Activated CD4-positive, CD25-positive, alpha-beta regulatory T cell (primary cell): Measurements from ENCODE around the gene TBC1D13.
"Not testable (repeated sequence)": the region's sequence is repeated elsewhere in the genome, so short reads cannot be mapped to it uniquely, and the experiment has no call there.

Experiments
- DNase-seq, 4 experiments: peaks; one replicate each; lab custom pipeline; 2025; lab: John Stamatoyannopoulos, UW

Gene TBC1D13

DNA sequence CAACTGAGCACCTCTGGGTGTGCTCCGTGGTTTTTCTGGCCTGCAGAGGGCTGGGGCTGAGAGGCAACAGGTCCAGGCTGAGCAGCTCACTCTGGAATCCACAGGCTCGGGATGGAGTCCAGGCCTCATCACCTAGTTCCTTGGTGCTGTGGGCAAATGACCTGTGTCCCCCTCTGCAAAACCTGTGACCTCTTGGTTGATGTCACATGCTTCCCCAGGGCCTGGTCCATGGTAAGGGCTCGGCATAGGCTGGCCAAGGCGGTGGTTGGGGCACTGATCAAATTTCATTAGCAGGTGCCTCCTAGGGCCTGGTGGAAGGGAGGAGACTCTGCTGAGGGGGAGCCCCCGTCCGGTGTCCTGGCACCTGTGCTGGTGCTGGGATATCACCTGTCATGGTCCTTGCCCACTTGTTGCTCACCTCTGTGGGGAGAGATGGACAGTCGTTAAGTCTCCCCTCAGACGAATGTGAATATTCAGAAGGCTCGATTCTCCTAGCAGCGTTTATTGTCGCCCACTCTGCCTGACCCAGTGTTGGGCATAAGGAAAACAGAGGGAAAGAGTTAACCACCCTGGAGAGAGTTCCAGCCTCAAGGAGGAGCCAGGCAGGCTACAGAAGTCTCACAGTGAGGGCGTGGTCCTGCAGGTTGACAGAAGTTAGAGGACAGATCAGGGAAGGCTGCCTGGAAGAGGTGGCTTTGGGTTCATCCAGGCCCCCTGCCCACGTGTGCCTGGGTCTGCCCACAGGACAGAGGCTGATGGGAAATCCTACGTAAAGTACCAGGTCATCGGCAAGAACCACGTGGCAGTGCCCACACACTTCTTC is 34.7 kb downstream of the TBC1D13 start:
- no peak for DNase-seq

DNA sequence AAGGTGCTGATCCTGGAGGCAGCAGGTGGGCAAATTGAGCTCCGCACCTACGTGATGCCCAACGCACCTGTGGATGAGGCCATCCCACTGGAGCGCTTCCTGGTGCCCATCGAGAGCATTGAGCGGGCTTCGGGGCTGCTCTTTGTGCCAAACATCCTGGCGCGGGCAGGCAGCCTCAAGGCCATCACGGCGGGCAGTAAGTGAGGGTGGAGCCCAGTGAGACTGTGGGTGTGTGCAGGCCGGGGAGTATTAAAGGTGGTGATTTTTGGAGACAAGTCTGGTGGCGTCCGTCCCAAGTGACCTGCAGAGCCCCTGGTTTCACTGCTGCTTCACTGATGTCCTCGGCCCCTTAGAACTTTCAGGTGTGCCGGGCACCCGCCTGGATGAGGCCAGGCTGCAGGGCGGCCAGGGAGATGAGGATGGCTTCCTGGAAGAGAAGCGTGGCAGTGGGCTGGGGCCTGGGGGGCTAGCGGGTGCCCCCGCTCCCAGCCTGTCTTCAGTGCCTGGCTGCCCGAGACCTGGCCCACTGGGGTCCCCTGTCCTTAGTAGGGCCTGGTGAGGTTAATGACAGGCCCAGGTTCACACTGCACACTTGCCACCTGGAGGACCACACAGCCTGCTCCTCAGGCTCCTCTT is 35.5 kb downstream of the TBC1D13 start:
- no peak for DNase-seq

DNA sequence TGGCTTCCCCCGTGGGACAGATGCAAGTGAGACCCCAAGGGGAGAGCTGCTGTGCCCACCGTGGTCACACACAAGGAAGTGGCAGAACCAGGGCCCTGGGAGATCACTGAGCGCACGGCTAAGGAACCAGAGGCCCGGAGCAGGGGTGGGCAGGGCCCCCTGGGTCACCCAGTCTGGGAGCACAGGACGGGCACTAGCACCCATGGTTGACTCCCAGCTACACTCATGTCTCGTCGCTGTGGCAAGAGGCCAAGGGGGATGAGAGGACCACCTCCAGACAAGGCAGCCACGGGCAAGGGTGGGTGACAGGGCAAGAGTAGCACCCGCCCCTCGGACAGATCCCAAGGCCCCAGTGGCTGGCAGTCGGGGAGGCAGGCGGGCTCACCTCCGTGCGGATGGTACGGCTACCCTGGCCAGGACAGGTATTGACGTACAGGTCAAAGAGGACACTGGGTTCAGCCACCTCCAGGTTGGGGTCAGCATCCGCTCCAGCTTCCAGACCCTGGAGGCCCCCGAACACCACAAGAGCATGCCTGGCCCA is 36.4 kb downstream of the TBC1D13 start:
- no peak for DNase-seq

DNA sequence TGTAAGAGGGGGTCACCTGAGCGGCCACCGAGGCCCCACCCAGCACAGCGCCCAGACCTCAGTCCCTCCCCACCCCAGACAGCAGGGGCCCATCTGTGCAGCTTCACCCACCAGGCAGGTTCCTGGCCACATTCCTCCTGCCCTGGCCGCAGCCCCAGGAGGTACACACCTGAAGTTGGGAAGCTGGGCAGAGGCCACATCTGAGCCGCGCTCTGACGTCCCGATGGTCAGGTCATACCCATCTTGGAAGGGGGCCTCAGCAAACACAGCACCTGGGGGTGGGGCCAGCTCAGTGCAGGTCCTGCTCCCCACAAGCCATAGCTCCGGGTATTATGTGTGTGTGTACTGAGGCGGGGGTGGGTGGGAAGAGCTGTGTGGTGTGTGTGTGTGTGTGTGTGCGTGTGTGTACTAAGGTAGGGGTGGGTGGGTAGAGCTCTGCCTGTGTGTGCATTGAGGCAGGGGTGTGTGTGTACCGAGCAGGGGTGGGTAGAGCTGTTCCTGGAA is 36.9 kb downstream of the TBC1D13 start:
- no peak for DNase-seq

DNA sequence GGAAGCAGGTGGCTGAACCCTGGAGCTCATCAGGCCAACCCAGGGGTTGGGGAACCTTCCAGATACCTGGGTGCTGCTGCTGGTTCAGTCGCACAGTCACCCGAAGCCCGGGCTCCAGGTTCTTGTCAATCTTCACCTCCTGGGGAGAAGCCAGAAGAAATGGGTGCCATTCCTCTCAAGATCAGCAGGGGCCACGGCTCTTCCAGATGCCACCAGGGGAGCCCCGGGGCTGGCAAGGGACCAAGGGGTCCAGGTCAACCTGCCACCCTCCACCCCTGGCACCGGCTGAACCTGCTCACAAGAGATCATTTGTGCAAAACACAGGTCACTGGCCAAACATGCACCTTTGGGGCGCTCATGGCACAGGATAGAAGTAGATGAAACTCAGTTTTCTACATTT is 37.9 kb downstream of the TBC1D13 start:
- DNase-seq = no peak

DNA sequence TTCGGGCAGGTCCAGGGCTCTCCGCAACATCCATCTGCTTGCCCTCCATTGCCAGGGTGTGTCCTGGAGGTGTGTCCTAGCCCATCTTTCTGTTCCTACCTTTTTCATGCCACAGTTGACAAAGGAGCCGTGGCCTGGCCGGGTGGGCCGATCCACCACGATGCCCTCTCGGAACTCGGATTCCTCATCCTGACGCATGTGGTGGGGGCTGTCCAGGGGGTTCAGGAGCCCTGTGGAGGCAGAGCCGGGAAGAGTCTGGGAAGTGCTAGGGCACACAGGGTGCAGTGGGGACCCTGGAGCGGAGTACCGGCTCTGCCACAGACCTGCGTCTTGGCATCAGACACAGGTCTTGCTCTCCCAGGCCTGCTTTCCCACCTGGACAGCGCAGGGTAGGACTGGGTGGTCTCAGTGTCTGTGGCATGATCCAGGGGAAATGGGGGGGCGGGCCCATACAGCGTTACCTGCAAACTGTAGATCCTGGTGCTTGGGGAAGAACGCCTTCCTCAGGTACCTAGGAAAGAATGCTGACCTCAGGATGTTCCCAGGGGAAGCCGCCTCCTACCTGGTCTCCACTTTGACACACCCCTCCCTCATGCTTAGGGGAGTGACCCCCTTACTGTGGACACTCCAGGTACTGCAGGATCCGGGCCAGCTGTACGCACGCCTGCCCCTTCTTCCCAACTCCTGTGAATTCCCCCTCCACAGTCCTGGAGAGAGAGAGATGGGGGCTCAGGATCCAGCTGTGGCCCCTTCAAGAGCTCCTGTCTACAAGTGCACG is 39.1 kb downstream of the TBC1D13 start:
- DNase-seq = no peak

DNA sequence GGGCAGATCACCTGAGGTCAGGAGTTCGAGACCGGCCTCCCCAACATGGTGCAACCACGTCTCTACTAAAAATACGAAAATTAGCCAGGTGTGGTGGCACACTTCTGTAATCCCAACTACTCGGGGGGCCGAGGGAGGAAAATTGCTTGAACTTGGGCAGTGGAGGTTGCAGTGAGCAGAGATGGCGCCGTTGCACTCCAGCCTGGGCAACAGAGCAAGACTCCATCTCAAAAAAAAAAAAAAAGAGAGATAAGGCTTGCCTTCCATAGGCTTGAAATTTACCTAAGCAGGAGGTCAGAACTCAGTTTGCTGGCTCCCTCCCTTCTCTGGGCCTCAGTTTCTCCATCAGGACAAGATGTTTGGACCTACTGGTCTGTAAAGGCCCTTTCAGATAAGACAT is 41.2 kb downstream of the TBC1D13 start:
- DNase-seq = no peak

DNA sequence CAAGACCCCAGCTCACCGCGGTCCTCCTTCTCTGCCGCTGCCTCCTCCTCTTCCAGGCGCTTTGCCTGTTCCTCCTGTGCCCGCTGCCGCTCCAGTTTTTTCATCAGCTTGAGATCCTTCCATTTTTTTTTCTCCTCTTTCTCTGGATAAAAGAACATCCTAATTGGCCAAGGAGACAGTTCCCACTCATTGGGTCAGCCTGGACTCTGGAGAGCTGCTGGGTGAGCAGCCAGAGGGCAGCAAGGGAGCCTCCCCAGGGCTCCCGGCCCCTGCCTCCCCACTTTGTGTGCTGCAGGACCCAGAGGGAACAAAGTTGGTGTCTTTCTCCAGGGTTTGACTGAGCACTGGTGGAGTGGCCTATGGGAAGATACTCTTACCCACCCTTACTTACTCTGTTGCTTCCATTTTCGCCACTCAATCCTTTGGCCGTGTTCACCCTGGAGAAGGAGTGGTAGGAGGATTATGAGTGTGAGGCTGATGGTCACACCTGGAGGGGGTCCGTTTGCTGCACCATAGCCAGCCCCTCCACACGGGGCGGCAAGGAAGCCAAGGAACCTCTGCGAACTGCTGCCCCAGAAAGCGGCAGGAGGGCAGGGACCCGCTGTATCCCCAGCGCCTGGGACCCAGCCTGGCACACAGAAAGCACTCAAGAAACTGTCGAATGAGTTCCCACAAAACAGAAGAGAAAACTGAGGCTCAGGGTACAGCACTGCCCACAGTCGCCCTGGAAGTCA is 41.8 kb downstream of the TBC1D13 start:
- no peak for DNase-seq

DNA sequence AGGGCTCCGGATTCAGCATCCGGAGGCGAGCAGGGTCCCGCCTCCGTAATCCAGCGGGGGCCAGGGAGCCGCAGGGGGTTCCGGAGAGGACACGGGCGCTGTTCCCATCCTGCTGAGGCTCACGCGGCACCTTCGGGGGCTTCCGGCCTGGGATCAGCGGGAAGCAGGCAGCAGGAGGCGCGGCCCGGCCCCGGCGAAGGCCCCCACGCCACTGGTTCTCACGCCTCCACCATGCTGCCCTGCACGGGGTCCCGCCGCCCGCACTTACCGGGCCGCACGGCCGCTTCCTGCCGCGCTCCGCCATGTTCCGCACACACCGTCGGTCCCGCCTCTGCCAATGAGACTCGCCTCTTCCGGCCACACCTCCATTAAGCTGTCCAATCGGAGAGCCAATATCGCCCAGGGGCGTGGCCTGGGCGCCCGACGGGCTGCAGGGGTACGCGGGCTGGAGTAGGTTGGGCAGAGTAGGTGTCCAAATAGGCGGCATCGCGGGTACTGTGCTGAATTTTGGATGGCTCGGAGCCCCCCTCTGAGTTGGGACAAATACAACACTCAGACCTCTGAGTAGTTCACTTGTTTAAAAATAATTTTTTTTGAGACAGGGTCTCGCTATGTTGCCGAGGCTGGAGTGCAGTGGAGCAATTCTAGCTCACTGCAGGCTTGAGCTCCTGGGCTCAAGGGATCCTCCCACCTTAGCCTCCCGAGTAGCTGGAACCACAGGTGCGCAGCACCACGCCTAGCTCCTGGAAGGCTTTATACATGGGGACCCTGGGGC is 42.6 kb downstream of the TBC1D13 start, which contains the start of gene SPOUT1:
Gene SPOUT1 (minus strand): TSS at position 318 of the 775 bp plus-strand sequence. CDS start 14 bp downstream, at position 304.
- DNase-seq = peak; percentile 80 to 87 (median 85)

DNA sequence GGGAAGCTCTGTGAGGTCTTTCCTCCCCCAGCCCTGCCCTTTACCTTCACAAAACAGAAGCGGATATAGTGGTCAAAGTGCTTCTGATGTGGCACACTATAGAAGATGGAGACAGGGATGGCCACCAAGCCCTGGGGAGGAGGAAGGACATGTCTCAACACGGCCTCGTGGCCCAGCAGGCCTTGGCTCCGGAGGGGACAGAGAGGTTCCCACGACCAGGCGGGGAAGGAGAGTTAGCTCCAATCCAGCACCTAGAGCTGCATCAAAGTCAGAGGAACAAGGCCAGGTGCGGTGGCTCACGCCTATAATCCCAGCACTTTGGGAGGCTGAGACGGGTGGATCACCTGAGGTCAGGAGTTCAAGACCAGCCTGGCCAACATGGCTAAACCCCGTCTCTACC is 46.6 kb downstream of the TBC1D13 start:
- no peak for DNase-seq

DNA sequence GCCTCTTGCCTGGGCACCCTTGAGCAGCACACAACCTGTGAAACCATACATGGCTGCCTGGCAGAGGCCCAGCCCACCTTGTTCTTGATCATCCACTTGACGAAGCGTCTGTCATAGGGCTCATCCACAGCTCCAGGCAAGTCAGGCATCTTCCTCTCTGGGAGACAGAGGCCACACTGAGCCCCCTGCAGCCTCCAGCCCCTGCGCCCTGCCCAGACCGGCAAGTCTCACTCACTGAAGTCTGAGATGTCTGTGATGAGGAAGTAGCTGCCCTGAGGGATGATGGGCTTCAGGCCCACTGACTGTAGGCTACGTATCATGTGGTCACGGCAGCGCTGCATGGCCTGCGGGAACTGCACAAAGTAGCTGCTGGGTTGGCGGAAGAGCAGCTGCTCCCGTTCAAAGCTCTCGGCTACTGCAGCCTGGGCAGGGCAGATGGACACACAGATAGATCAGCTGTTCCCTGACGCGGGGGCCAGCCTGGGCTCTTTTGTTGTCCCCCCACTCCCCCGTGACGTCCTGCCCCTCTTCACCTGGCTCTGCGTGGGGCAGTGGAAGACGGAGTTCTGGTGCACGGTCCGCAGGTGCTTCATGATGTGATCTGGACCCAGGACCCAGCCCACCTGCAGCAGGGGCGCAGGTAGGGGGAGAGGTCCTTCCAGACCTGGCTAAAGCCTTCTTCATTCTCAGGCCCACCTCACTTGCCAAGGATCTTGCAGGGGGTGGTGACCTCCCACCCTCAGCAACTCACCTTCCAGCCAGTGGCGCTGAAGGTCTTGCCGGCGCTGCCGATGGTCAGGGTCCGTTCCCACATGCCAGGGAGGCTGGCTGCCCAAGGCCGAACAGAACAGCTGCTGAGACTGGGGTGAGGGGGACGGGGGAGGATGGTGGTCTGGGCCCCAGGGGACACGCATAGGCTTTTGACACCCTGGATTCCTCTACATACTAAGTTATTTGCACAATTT is 48.5 kb downstream of the TBC1D13 start:
- DNase-seq = no peak

DNA sequence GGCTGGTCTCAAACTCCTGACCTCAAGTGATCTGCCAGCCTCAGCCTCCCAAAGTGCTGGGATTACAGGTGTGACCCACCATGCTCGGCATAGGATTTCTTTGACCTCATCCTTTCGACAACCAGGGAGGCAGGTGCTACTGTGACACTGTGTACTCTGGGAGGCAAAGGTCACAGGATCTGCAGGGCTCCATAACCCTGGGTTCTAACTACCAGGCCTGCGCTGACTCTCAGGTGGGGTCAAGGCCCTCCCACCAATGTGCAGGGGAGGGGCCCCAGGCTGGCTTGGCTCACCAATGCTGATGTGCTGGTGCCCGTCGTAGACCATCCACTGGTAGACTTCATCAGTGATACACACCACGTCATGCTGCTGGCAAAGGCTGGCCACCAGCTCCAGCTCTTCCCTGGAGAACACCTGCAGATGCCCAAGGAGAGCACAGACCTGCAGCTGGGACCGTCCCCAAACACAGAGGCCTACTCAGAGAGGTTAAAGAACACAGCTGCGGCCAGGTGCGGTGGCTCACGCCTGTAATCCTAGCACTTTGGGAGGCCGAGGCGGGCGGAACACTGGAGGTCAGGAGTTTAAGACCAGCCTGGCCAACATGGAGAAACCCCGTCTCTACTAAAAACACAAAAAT is 49.6 kb downstream of the TBC1D13 start:
- no peak for DNase-seq

DNA sequence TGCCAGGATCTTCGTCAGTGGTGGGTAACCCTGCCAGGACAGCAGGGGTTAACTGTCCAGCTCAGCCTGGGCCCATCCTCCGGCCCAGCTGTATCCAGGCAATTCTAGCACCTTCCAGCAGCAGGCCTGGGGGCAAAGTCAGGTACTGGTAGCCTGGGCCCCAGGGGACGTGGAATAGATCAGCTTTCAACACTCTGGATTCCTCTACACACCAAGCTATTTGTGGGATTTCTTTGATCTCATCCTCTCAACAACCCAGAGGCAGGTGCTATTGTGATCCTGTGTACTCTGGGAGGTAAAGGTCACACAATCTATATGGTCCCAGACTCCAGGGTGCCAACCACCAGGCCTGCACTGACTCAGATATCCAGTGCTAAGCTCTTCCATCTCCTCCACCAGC is 51.3 kb downstream of the TBC1D13 start:
- no peak for DNase-seq

DNA sequence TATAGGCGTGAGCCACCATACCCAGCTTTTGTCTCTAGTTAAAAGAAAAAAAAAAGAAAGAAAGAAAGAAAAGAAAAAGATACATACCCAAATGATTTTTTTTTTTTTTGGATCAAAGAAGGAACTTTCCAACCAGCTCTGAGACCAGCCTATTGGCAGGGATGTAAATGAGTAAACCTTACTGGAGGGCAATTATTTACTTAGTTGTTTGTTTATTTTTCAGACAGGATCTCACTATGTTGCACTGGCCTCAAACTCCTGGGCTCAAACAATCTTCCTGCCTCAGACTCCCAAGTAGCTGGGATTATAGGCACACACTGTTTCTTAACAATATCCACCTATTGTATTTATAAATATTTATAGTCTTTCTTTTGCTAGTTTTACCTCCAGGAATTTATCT is 53.5 kb downstream of the TBC1D13 start:
- DNase-seq = no peak

DNA sequence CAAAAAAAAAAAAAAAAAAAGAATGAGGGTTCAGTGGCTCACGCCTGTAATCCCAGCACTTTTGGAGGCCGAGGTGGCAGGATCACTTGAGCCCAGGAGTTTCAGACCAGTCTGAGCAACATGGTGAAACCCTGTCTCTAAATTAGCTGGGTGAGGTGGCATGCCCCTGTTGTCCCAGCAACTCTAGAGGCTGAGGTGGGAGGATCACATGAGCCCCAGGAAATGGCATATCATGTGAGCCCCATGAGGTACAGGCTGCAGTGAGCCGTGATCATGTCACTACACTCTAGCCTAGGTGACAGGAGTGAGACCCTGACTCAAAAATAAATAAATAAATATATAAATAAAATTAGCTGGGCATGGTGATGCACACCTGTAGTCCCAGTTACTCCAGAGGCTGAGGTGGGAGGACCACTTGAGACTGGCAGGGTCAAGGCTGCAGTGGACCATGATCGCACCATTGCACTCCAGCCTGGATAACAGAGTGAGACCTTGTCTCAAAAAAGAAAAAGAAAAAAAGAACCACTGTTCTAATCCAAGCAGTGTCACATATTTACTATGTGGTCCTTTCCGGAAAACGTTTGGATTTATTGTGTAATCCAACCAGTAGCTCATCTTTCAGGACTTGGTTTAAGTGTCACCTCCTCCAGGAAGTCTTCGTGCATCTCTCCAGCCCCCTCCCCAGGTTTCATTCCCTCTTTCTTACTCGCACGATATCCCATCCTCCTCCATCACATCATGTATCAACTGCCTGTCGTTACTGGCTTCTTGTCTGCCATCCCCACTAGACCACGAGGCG is 54.8 kb downstream of the TBC1D13 start:
- DNase-seq = no peak

DNA sequence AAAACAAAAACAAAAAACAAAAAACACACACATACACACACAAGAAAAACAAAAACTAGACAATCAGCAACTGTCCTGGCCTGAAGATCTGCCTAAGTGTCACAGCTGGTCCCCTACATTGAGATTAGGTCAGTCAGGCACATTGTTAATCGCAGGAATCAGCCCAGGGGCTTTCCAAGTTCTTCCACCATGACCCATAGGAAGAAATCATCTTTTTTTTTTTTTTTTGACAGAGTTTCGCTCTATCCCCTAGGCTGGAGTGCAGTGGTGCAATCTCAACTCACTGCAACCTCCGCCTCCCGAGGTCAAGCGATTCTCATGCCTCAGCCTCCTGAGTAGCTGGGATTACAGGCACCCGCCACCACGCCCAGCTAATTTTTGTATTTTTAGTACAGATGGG is 56.1 kb downstream of the TBC1D13 start:
- DNase-seq = not testable (repeated sequence)

DNA sequence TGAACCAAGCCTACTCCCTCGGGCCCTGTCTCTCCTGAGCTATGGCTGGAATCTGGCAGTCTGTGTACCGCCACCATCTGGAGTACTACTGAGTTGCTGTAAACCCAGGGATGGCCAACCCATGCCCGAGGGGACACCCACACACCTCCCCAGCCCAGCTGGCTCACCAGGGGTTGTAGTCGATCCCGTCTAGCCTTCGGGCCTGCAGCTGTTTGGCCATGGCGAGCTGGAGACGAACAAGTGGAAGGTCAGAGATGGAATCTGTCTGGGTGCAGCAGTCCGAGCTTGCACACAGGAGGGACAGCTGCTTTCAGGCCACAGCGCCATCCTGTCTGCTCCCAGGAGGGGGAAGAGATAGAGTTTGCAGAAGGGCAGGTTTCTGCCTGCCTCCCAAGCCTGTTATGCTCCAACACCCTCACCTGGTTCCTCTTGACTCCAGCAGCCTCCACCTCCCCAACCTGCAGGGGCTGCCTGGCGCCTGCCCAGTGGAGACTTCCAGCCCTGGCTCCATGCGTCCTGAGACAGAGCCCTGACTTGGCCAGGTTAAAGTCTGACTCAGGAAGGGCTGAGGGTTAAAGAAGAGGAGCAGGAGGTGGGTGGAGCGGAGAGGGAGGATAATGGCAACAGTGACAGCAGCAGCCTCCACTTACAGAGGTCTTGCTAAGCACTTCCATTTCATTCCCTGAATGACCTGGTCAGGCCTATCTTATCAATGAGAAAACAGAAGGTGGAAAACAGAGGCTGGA is 58.3 kb downstream of the TBC1D13 start:
- DNase-seq = no peak

DNA sequence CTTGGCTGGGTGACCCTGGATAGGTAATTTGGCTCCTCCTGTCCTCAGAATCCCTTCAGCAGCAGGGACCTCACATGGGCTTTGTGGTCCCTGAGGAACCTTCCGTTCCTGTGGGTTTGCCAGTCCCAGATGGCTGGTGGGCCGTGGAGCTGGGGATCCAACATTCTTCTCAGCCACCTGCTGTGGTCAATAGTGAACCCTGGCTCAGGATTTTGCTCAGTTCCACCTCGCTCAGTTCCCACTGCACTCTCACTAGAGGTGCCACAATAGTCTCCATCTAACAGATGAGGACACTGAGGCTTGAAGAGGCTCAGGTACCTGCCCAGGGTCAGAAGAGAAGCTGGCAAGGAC is 59.6 kb downstream of the TBC1D13 start:
- DNase-seq = no peak
